PFSK-1 (cell line): ENCODE measurements around the gene FGF19.

Experiments
- FOXP2 ChIP-seq: optimal IDR thresholded peaks from 2 replicates; pipeline ENCODE3; 2011; ENCODE audit warnings: borderline replicate concordance, control low read depth, inconsistent platforms; ENCODE audit not compliant: insufficient read depth; ENCODE audit errors: extremely low read length, extremely low read depth
- POLR2AphosphoS5 ChIP-seq: IDR thresholded peaks from 2 replicates; pipeline ENCODE4 v1.6.1; 2012; ENCODE audit warnings: low read depth, mild to moderate bottlenecking, control low read depth, low read length, moderate library complexity
- SIN3A ChIP-seq: IDR thresholded peaks from 2 replicates; pipeline ENCODE4 v1.6.1; 2012; ENCODE audit warnings: mild to moderate bottlenecking, low read length, moderate library complexity, borderline replicate concordance; ENCODE audit not compliant: insufficient read depth
- TAF1 ChIP-seq: IDR thresholded peaks from 2 replicates; pipeline ENCODE4 v1.6.1; 2012; ENCODE audit warnings: low read length, control low read depth, borderline replicate concordance; ENCODE audit not compliant: insufficient read depth
- TF ChIP-seq, protein P1 (sequence below), 2 experiments: IDR thresholded peaks; 2 replicates each; pipeline versions ENCODE4 v1.6.1 to v1.8.0; 2011 to 2012; ENCODE audit warnings: low read depth in 2 of 2, low read length in 2 of 2, control low read depth in 1 of 2, inconsistent platforms in 1 of 2, mild to moderate bottlenecking in 1 of 2, moderate library complexity in 1 of 2; ENCODE audit not compliant: insufficient read depth in 1 of 2

Gene FGF19

GRCh38 chr11:69729252-69729651 is 25.4 kb upstream of the FGF19 start:
- TF ChIP-seq, protein P1, sequence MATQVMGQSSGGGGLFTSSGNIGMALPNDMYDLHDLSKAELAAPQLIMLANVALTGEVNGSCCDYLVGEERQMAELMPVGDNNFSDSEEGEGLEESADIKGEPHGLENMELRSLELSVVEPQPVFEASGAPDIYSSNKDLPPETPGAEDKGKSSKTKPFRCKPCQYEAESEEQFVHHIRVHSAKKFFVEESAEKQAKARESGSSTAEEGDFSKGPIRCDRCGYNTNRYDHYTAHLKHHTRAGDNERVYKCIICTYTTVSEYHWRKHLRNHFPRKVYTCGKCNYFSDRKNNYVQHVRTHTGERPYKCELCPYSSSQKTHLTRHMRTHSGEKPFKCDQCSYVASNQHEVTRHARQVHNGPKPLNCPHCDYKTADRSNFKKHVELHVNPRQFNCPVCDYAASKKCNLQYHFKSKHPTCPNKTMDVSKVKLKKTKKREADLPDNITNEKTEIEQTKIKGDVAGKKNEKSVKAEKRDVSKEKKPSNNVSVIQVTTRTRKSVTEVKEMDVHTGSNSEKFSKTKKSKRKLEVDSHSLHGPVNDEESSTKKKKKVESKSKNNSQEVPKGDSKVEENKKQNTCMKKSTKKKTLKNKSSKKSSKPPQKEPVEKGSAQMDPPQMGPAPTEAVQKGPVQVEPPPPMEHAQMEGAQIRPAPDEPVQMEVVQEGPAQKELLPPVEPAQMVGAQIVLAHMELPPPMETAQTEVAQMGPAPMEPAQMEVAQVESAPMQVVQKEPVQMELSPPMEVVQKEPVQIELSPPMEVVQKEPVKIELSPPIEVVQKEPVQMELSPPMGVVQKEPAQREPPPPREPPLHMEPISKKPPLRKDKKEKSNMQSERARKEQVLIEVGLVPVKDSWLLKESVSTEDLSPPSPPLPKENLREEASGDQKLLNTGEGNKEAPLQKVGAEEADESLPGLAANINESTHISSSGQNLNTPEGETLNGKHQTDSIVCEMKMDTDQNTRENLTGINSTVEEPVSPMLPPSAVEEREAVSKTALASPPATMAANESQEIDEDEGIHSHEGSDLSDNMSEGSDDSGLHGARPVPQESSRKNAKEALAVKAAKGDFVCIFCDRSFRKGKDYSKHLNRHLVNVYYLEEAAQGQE (IDR thresholded peaks at IDR 0.05; ENCODE audit: insufficient read depth in 1 of 2, low read depth in 2 of 2, low read length in 2 of 2) = no peak
- TF ChIP-seq FOXP2 = no peak
- no peak for TF ChIP-seq SIN3A
- TF ChIP-seq TAF1 = no peak
- TF ChIP-seq POLR2AphosphoS5 = no peak

DNA sequence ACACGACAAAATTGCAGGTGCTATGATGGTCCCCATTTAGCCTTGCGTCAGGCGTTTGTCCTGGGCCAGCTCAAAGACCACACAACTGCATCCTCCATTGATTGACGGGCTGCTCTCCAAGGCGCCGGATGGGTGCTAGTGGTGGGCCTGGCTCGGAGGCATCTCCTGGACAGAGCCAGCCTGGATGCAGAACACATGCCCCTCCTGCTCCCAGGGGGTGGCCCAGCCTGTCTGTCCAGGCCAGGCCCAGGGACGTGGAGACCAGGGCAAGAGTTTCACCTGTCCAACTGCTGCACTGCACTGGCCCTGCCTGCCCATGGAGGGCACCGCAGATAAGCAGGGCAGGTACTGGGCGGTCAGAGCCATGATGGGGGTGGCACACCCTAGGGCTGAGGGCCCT is 23.4 kb upstream of the FGF19 start:
- TF ChIP-seq, protein P1 (IDR thresholded peaks at IDR 0.05; ENCODE audit: insufficient read depth in 1 of 2, low read depth in 2 of 2, low read length in 2 of 2) = no peak
- TF ChIP-seq FOXP2 (no peak), TAF1 (no peak), SIN3A (no peak), POLR2AphosphoS5 (no peak)

- no peak for TF ChIP-seq TAF1
- TF ChIP-seq FOXP2 = no peak
- no peak for TF ChIP-seq SIN3A
- no peak for TF ChIP-seq POLR2AphosphoS5
- TF ChIP-seq, protein P1 (IDR thresholded peaks at IDR 0.05; ENCODE audit: insufficient read depth in 1 of 2, low read depth in 2 of 2, low read length in 2 of 2) = no peak
Observed at GRCh38 chr11:69726481-69726880, 22.7 kb upstream of the FGF19 start.

DNA sequence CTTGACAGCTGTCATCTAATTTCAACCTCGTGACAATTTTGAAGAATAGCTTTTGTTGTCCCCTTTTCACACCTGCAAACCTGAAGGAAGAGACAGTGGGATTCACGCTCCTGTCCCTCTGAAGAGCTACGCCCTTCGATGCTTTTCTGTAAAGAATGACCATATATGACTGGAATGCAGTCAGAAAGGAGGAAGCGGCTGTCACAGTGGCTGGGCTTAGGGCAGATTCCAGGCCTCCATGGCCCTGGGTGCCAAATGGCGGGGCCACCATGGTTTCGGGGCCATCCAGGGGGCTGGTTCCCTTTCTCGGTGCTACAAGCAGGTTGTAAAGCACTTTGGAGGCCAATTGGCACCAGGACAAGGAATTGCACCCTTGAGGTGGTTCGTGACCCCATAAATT is 22.2 kb upstream of the FGF19 start:
- TF ChIP-seq FOXP2 = no peak
- TF ChIP-seq TAF1 = no peak
- no peak for TF ChIP-seq POLR2AphosphoS5
- TF ChIP-seq, protein P1 (IDR thresholded peaks at IDR 0.05; ENCODE audit: insufficient read depth in 1 of 2, low read depth in 2 of 2, low read length in 2 of 2) = no peak
- TF ChIP-seq SIN3A = no peak

DNA sequence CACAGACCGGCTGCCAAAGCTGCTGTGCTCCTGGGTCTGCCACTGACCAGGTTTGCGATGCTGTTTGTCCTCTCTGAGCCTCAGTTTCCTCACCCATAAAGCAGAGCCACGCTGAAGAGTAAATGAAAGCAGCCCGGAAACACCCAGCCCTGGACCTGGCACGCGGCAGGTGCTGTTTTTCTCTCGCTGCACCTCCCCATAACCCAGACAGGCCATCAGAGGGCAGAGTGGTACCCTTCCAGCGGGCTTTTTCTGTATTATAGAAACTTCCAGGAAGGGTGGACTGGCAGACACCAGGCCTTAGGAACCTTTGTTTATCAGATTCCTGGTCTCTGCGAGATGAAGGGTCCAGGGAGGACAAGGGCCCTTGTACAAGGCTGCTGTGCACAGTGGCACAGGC is 17.9 kb upstream of the FGF19 start:
- TF ChIP-seq SIN3A = no peak
- no peak for TF ChIP-seq TAF1
- no peak for TF ChIP-seq POLR2AphosphoS5
- no peak for TF ChIP-seq FOXP2
- TF ChIP-seq, protein P1 (IDR thresholded peaks at IDR 0.05; ENCODE audit: insufficient read depth in 1 of 2, low read depth in 2 of 2, low read length in 2 of 2) = no peak
